Activated gamma-delta T cell treated with Interleukin-2 at 50 U/mL for 16 hours (primary cell): Measurements from ENCODE around the gene MUC6.
"Not testable (repeated sequence)": the region's sequence is repeated elsewhere in the genome, so short reads cannot be mapped to it uniquely, and the experiment has no call there.

Experiments
- DNase-seq: peaks from one replicate; pipeline ENCODE4 v3.0.0-alpha.2; 2020

The MUC6 gene

DNA sequence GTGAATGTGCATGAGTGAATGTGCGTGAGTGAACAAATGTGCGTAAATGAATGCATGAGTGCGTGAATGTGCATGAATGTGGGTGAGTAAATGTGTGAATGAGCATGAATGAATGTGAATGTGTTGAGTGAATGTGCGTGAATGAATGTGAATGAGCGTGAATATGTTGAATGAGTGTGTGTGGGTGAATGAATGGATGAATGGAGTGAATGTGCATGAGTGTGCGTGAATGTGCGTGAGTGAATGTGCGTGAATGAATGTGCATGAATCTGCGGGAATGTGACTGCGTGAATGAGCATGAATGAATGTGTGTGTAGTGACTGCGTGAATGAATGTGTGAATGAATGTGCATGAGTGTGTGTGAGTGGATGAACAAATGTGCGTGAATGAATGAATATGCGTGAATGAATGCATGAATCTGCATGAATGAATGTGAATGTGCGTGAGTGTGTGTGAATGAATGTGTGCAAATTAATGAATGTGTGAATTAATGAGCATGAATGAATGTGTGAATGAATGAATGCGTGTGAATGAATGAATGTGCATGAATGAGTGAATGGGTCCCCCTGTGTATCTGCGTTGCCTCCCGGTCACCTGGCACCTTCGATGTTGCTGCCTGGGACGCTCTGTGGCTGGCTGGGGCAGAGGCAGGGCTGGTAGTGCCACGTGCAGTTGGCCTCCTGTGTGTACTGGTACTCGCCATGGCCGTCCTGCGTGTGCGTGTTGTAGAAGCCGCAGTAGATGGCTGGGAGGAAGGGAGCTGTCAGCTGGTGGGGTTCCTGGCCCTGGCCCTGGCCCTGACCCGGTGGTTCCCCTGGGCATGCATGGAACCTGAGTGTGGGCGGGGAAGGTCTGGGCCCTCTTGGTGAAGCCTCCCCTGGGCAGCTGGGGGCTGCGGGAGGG is 13.4 kb downstream of the MUC6 start:
- no peak for DNase-seq

DNA sequence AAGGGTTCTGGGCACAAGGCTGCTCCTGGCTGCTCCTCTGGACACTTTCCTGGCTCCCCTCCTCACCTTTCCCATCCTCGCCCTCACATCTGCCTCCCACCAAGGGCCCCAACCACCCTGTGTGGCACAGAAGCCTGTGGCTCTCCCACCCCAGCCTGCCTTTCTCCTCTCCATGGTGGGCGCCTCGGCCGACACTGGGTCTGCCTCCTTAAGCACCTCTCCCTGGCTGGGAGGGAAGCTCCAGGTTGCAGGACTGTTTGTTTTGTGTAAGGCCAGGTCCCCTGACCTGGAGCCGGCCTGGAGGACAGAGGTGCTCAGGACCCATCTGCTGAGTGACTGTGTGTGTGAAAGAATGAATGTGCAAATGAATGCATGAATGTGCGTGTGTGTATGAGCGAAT is 14.1 kb downstream of the MUC6 start:
- DNase-seq: no peak

DNA sequence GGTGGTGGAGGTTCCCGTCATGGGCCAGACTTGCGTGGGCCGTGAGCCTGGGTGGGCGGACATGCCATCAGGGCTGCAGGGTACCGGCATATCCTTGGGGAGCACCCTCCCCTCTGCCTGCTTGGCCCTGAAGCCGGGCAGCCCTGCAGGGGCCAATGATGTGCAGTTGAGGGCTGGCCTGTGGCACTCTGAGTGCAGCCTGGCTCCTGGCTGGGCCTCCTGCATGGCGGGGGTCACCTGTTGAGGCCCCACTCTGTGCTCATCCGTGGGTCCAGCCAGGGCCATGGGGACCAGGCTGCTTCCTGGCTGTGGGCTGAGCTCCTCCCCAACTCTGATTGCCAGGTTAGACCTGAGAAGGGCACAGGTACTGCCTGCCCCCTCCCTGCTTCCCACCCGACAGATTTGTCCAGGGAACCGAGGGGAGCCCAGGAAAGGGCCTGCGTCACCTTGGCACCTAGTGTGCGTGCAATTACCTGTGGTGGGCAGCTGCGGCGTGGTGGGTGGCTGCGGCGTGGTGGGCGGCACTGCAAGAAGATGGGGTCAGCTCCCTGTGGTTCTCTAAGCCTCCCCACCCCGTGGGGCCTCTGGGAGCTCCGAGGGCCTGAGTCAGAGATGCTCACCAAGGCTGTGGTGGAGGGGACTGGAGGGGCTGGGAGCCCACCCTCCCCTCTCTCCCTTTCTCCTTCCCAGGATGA is 16.2 kb downstream of the MUC6 start:
- DNase-seq: no peak

DNA sequence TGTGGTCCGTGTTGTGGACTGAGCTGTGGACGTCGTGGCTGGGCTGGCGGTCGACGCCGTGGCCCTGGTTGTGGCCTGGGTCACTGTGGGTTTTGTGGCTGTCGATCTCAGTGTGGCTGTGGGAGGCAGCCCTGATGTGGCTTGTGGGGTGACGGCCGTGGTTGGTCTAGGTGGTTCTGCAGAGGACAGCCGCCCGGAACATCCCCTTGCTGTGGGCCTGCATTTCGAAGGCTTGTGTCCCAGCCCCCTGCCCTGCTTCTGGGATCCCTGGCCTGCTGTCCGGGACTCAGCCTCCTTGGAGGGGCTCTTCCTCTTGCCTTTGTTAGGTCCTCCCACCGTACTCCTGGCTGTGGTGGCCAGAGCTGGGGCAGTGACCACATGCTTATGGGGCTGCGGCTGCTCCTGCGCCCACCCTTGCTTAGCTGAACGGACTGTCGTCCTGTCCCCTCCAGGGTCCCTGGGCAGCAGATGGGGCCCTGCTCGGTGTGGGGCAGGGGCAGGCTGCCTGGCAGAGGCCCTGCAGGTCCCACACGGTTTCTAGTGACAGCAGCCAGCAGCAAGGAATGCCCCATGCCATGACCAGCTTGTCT is 17.1 kb downstream of the MUC6 start:
- DNase-seq: no peak

DNA sequence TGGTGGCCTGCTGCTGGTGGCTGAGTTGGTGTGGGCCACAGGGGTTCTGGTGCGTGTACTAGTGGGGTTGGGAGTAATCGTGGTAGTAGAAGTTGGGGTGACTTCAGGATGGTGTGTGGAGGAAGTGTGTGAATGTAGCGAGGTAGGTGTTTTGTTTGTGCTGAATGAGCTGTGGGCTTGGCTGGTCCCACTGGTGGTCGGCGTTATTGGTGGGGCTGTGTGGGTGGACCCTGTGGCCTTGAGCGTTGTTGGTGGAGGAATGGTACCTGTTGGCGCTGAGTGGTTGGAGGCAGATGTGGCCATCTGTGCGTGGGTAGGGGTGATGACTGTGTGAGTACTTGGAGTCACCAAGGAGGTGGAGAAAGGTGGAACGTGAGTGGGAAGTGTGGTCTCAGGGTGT is 18.4 kb downstream of the MUC6 start:
- DNase-seq: no peak

DNA sequence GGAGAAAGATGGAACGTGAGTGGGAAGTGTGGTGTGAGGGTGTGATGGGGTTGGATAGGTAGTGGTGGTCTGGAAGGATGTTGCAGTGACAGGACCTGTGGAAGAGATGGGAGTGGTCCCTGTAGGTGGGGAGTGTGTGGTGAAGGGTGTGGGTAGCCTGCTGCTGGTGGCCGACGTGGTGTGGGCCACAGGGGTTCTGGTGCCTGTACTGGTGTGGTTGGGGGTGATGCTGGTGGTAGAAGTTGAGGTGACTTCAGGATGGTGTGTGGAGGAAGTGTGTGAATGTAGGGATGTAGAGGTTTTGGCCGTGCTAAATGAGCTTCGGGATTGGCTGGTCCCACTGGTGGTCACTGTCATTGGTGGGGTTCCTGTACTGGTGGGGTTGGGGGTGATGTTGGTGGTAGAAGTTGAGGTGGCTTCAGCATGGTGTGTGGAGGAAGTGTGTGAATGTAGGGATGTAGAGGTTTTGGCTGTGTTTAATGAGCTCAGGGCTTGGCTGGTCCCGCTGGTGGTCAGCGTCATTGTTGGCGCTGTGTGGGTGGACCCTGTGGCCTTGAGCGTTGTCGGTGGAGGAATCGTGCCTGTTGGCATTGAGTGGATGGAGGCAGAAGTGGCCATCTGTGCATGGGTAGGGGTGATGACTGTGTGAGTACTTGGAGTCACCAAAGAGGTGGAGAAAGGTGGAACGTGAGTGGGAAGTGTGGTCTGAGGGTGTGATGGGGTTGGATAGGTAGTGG is 19.1 kb downstream of the MUC6 start:
- DNase-seq: no peak

DNA sequence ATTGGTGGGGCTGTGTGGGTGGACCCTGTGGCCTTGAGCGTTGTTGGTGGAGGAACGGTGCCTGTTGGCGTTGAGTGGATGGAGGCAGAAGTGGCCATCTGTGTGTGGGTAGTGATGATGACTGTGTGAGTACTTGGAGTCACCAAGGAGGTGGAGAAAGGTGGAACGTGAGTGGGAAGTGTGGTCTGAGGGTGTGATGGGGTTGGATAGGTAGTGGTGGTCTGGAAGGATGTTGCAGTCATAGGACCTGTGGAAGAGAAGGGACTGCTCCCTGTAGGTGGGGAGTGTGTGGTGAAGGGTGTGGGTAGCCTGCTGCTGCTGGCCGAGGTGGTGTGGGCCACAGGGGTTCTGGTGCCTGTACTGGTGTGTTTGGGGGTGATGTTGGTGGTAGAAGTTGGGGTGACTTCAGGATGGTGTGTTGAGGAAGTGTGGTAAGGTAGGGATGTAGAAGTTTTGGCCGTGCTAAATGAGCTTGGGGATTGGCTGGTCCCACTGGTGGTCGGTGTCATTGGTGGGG is 19.9 kb downstream of the MUC6 start:
- DNase-seq: not testable (repeated sequence)

DNA sequence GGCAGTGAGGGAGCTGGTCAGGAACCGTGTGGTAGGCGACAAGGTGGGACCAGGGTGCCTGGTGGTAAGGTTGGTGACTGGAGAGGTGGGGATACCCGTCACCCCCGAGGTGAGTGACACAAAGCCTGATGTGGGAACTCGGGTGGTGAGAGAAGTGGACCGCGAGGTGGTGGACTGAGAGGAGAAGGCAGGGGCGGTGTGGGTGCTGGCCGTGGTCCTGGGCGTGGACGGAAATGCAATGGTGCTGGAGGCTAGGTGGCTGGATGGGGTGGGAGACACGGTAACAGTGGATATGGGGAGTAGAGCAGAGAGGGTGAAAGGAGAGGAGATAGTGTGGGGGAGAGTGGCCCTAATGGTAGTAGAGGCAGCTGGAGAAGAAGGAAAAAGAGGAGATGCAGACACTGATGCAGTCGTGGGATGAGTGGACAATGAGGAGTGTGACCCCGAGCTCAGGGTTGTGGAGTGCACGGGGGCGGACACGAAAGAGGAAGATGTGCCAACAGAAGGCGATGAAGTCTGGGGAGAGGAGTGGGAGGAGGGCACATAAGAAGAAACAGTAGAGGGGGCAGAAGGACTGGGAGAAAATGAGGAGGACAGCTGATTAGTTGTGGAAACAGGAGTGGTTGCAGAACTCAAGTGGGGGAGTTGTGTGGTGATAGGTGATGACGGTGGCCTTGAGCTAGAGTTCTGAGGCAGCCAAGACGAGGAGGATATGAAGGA is 20.5 kb downstream of the MUC6 start:
- DNase-seq: no peak

DNA sequence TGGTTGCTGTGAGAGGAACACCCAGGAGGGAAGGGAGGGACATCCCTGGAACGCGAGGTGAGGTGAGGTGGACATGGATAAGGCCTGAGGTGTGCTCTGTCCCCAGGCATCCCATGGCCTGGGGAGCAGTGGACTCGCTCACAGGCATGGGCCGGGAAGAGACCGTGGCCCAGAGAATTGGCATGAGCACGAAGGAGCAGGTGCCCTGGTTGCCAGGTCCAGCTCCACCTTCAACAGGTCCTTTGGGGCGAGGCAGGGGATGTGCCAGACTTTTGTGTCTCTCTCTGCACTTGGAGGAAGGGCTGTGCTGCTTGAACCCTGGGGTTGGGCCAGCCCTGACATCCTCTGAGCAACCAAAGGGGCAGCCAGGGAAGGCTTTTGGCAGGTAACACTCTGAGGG is 21.5 kb downstream of the MUC6 start:
- DNase-seq: no peak

DNA sequence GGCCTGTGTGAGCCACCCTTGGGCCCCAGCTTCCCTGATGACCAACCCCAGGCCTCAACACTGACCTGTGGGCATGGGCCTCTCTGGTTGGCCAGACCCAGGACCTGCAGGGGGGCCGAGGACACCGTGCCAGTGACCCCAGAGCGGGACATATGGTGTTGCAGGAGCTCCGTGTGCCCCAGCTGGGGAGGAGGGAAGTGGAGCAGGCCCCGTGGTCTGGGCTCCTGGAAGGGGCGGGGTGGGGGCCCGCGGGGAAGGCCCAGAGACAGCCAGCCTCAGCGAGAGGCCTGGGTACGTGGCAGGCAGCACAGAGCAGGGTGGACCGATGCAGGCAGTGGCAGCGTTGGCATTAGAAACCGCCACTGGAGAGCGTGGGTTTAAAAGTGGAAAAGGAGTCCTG is 22.2 kb downstream of the MUC6 start:
- no peak for DNase-seq

DNA sequence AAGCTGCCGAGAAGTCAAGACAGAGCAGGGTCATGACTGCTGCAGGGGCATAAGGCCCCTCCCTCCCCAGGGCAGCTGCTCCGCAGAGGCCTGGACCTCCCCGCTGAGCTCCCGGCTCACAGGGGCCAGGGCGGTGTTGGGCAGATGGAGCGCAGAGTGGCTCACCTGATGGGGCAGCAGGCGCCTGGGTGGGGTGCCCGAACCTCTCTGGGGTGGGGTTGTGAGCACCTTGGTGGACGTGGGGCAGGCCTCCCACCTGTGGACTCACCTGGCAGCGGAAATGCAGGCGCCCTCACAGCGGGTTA is 22.9 kb downstream of the MUC6 start:
- DNase-seq: no peak

DNA sequence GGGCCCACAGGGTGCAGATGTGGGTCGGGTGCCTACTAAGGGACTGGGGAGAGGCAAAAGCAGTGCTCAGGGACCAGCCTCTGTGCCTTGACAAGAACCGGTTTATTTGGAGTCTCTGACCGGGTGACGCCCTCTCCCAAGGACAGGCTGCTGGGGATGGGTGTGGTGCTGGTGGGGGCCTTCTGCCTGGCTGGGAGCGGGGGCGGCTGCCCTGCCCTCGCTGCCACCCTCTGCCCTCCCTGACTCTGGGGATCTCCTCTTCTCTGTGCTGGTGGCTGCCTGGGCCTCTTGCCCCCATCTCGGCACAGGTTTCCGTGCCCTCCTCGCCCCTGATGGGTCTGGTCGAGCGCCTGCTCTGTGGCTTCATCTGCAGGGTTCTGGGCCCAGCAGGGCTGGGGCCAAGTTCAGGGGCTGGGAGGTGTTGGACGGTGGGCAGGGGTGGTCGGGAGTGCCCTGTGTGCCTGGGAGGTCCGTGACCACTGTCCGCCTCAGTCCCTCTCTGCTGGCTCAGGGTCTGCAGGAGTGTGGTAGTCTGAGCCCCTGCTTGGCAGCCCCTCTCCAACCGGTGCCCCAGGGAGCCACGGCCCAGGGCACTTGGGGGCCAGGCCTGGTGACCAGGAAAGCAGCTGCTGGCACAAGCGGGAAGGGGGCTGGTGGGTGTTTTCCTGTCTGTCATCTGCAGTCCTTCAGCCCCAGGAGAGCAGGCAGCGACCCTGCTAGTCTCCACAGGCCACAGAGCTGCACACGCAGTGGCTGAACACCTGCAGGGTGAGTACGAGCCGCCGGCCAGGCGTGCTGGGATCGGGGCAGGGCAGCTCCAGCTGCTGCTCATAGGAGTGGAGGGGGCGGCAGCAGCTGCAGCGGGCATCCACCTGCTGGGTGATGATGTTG is 23.5 kb downstream of the MUC6 start:
- no peak for DNase-seq

DNA sequence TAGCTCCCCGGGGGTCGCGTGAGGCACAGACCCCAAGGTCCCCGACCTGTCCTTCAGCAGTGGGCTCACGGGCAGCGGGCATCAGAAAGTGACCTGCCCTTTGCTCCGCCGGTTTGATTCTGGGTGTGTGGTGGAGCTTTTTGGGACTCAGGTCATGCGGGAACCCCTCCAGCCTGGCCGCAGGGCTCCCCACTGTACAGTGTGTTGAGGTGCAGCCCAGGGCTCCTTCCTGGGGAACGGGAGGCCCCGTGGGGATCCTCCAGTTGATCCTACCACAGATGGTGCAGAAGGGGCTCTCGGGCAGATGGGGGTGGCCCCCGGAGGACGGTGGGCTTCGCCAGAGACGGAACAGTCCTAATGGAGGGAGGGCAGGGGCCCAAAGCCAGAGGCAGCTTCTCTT is 24.2 kb downstream of the MUC6 start:
- DNase-seq: no peak

DNA sequence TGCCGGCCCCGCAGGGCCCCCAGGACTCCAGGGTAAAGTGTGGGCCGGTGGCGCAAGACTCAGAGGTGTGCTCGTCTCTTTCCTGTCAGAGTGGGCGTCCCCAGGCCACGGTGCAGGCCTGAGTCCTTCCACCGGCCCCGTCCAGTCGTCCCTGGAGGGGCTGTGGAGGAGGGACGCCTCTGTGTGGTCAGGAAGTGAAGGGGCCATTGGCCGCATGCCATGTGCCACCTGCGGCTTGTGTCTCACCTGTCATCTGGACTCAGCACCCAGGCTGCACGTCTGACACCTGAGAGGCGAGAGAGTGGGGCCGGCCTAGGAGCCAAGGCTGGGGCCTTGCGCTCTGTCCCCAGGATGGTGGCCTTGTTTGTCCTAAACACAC is 25.2 kb downstream of the MUC6 start:
- no peak for DNase-seq

DNA sequence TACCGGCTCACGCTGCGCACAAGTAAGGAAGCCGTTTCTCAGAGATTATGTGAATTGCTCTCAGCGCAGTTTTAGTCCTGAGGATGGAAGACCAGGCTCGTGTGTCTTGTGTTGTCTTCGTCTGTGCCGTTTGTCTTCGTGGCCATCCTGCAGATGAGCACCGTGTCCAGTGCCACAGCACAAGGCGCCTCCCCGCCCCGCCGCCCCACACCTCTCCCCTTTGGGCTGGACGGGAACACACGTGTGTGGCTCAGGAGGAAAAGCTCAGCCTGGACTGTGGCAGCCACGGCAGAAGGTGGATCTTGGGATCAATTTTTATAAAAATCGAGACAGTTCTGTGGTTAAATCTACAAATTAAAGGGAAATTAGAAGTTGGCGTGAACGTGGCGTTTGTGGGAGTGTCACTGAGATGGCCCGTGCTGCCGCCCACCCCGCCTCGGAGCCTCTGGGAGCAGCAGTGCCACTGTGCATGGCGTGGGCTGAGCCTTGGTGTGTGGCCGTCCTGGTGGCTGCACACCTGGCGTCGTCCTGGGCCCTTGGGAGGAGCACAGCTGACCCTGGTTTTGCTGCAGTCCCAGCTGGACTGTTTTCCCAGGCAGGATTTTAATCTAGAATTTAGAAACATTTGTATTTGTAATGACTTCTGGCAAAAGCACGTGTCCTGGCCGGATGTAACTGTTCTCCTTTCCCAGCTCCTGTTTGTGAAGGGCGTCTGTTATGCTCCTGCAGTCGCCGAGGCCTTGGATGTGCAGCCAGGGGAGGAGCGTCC is 25.8 kb downstream of the MUC6 start:
- DNase-seq: no peak

DNA sequence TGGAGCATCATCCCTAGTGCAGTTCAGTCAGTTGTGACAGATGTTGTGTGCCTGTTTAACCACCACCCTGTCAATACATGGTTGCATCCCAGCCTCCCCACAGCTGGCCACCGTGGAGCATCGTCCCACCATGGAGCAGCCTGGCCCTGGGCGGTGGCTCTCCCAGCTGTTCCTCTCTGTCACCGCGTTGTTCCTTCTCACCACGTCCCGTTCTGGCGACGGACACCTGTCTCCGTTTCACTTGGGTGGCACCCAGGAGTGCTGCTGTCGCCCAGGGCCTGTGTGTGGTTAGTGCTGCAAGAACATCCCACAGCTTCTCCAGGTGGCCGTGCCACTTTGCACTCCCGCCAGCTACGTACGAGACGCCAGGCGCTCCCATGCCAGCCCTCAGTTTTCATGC is 26.5 kb downstream of the MUC6 start:
- DNase-seq: no peak

DNA sequence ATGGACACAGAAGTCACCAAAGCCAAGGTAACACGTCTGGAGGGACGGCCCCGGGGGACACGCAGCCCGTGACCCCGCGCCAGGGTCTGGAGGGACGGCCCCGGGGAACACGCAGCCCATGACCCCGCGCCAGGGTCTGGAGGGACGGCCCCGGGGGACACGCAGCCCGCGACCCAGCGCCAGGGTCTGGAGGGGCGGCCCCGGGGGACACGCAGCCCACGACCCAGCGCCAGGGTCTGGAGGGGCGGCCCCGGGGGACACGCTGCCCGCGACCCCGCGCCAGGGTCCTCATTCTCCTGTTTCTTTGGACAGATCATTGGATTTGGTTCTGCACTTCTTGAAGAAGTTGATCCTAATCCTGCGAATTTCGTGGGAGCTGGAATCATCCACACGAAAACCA is 27.1 kb downstream of the MUC6 start:
- DNase-seq: no peak

DNA sequence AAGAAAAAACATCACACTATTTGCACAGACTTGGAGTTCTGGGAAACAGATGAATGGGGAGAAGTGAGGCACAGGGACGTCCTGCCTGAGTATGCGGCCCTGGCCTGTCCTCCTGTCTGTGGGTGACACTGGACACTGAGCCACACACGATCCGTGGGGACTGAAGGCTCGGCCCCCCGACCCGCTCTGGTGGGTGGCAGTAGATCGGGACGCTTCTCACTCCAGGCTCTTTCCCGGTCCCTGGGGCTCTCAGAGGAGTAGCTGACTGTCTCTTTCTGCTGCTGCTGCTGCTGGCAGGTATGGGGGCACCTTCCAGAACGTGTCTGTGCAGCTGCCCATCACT is 27.7 kb downstream of the MUC6 start:
- DNase-seq: no peak

DNA sequence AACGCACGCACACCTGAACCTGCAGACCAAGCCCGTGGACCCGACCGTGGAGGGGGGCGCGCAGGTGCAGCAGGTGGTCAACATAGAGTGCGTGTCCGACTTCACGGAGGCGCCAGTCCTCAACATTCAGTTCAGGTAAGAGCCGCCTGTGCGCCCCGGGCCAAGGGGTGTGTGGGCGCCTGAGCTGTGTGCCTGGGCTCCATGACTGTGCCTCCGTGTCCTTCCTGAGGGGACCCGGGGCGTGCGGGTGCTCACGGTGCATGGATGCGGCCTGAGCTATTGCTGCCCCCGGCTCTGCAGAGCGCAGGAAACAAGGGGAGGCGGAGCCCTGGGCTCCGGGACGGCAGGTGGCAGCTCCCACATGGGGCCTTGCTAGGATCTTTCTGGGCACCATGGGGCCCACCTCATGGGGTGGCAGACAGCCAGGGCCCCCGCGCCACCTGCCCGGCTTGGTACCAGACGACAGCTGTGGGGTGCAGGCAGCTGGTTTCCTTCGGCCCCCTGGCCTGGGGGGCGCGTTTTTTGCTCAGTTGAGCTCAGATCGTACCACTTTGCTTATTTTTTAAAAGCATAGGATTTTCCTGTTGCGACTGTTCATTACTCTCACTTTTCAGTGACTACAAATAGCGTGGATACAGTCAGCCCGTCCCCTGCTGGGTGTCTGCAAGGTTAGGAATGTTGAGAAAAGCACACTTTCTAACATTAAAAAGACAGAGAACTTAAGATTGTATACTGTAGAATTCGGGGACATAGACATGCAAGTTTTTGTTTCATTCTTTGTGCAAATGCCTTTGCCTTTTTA is 28.3 kb downstream of the MUC6 start:
- DNase-seq: no peak

DNA sequence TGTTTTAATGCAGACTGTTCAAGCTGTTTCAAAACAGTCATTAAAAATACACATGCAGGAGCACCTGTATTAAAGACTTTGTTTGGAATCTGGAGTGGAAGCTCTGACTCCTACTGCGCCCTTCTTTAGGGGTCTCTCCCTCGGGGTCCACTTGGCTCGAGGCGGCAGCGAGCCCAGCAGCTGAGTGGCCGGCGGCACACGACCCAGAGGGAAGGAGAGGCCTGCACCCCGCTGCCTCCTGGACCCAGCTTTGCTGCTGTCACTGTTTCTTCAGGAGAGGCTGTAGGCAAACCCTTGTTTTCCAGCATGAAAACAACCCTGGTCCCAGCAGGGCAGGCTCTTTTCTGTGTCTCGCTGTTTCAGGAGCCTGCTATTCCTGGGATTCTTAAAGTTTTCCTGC is 29.2 kb downstream of the MUC6 start:
- DNase-seq: no peak
